OCI-LY1 (cell line): ENCODE measurements around the gene ARHGAP6.

ENCODE experiments used
- H2AFZ ChIP-seq: fragments of 200-600 bp; sonication (generic), shearing (Covaris generic); 2 replicates; pipeline ENCODE4 v1.6.0; 2014; ENCODE audit warnings: antibody characterized with exemption, mild to moderate bottlenecking, low read length
- H3F3A ChIP-seq: fragments of 200-600 bp; sonication (generic), shearing (Covaris generic); 2 replicates; pipeline ENCODE4 v1.6.0; 2014; ENCODE audit warnings: mild to moderate bottlenecking, antibody characterized with exemption, low read length, moderate library complexity; ENCODE audit not compliant: insufficient read depth
- H3K27ac ChIP-seq: fragments of 200-600 bp; sonication (generic); 2 replicates; pipeline ENCODE4 v1.5.1; 2014; ENCODE audit warnings: low read length, mixed run types, mild to moderate bottlenecking, low read depth; ENCODE audit not compliant: poor library complexity, severe bottlenecking
- H3K27me3 ChIP-seq: fragments of 200-600 bp; sonication (generic); 2 replicates; pipeline ENCODE4 v1.6.0; 2014; ENCODE audit warnings: antibody characterized with exemption, mild to moderate bottlenecking, low read length, moderate library complexity; ENCODE audit not compliant: insufficient read depth
- H3K36me3 ChIP-seq: fragments of 200-600 bp; sonication (generic); 2 replicates; pipeline ENCODE4 v1.6.1; 2014; ENCODE audit warnings: mild to moderate bottlenecking, antibody characterized with exemption, low read length, moderate library complexity, mixed read lengths; ENCODE audit not compliant: insufficient read depth
- H3K4me1 ChIP-seq: fragments of 200-600 bp; sonication (generic); 2 replicates; pipeline ENCODE4 v1.5.1; 2014; ENCODE audit warnings: mild to moderate bottlenecking, low read length, moderate library complexity; ENCODE audit not compliant: insufficient read depth, severe bottlenecking
- H3K4me2 ChIP-seq: fragments of 200-600 bp; sonication (generic), shearing (Covaris generic); 2 replicates; pipeline ENCODE4 v1.6.1; 2014; ENCODE audit warnings: low read length
- H3K4me3 ChIP-seq: fragments of 200-600 bp; sonication (generic); 2 replicates; pipeline ENCODE4 v1.5.1; 2014; ENCODE audit warnings: low read length, low read depth, mild to moderate bottlenecking, mixed read lengths; ENCODE audit not compliant: poor library complexity, severe bottlenecking
- H3K79me2 ChIP-seq: fragments of 200-600 bp; shearing (Covaris generic); 2 replicates; pipeline ENCODE4 v1.6.1; 2016; ENCODE audit warnings: mixed run types, low read length, mixed read lengths; ENCODE audit not compliant: insufficient read depth
- H3K9ac ChIP-seq: fragments of 200-600 bp; sonication (generic), shearing (Covaris generic); 2 replicates; pipeline ENCODE4 v1.6.1; 2014; ENCODE audit warnings: mild to moderate bottlenecking, low read length, mixed read lengths
- H3K9me2 ChIP-seq: fragments of 200-600 bp; sonication (generic), shearing (Covaris generic); 2 replicates; pipeline ENCODE4 v1.6.1; 2014; ENCODE audit warnings: low read depth, mild to moderate bottlenecking, low read length, mixed read lengths
- H3K9me3 ChIP-seq: fragments of 200-600 bp; shearing (Covaris generic); 2 replicates; pipeline ENCODE4 v1.6.1; 2014; ENCODE audit warnings: low read length, mixed read lengths
- H4K20me1 ChIP-seq: fragments of 200-600 bp; sonication (generic), shearing (Covaris generic); 2 replicates; pipeline ENCODE4 v1.6.0; 2016; ENCODE audit warnings: mild to moderate bottlenecking, low read length; ENCODE audit not compliant: insufficient read depth
- CTCF ChIP-seq: fragments of 200-600 bp; sonication (generic), shearing (Covaris generic); IDR thresholded peaks from 2 replicates; pipeline ENCODE4 v1.5.1; 2017; ENCODE audit warnings: mild to moderate bottlenecking, antibody characterized with exemption, low read length, moderate library complexity, mixed read lengths
- EZH2 ChIP-seq: fragments of 200-600 bp; sonication (generic), shearing (Covaris generic); IDR thresholded peaks from 2 replicates; pipeline ENCODE4 v1.8.0; 2017; ENCODE audit warnings: borderline replicate concordance, mixed run types, mild to moderate bottlenecking, antibody characterized with exemption, low read length, moderate library complexity, mixed read lengths

The ARHGAP6 gene

GRCh38 chrX:11269006-11269405 lies 396.7 kb downstream of the ARHGAP6 start:
- no peak overlapping the region for H3K27ac ChIP-seq

GRCh38 chrX:11267425-11267824 lies 398.3 kb downstream of the ARHGAP6 start:
- Histone ChIP-seq H3K9me2 (no peaks in the 10 kb centered on the region), H3K4me1 (no peaks in the 10 kb centered on the region), H3K79me2 (no peaks in the 10 kb centered on the region), H3K27ac (no peak overlapping the region), H3K27me3 (no peaks in the 10 kb centered on the region), H3K36me3 (no peaks in the 10 kb centered on the region), H3K9me3 (no peaks in the 10 kb centered on the region), H3K9ac (no peak overlapping the region), H3F3A (no peaks in the 10 kb centered on the region), H2AFZ (no peak overlapping the region), H3K4me2 (no peak overlapping the region), H3K4me3 (no peak overlapping the region), H4K20me1 (no peaks in the 10 kb centered on the region)
- no peak for TF ChIP-seq CTCF

More at GRCh38 chrX:11269006-11269405, 396.7 kb downstream of the ARHGAP6 start:
- H3K4me3 ChIP-seq, result no peak overlapping the region
- no peaks in the 10 kb centered on the region for H3K36me3 ChIP-seq
- H3K79me2 ChIP-seq, result no peaks in the 10 kb centered on the region
- no peak overlapping the region for H2AFZ ChIP-seq
- H3K27me3 ChIP-seq, result no peaks in the 10 kb centered on the region
- TF ChIP-seq EZH2 (no peak), CTCF (no peak)
- H4K20me1 ChIP-seq, result no peaks in the 10 kb centered on the region
- H3K9me2 ChIP-seq, result no peaks in the 10 kb centered on the region
- H3F3A ChIP-seq, result no peaks in the 10 kb centered on the region
- no peaks in the 10 kb centered on the region for H3K4me1 ChIP-seq
- H3K9me3 ChIP-seq, result no peaks in the 10 kb centered on the region
- no peak overlapping the region for H3K9ac ChIP-seq
- H3K4me2 ChIP-seq, result no peak overlapping the region

- no peaks in the 10 kb centered on the region for H3K9me2 ChIP-seq
- no peak for TF ChIP-seq EZH2
- no peak for TF ChIP-seq CTCF
- no peak overlapping the region for H3K4me3 ChIP-seq
- H3F3A ChIP-seq, result no peaks in the 10 kb centered on the region
- no peak overlapping the region for H3K9ac ChIP-seq
- no peak overlapping the region for H2AFZ ChIP-seq
- no peaks in the 10 kb centered on the region for H3K9me3 ChIP-seq
- H3K4me1 ChIP-seq, result no peaks in the 10 kb centered on the region
- no peaks in the 10 kb centered on the region for H3K36me3 ChIP-seq
- no peak overlapping the region for H3K27ac ChIP-seq
- H4K20me1 ChIP-seq, result no peaks in the 10 kb centered on the region
- no peaks in the 10 kb centered on the region for H3K79me2 ChIP-seq
- H3K27me3 ChIP-seq, result no peaks in the 10 kb centered on the region
- no peak overlapping the region for H3K4me2 ChIP-seq
Observed at GRCh38 chrX:11266573-11267003, 399.1 kb downstream of the ARHGAP6 start.
